Measurements from ENCODE around the gene ORC5.

DNA sequence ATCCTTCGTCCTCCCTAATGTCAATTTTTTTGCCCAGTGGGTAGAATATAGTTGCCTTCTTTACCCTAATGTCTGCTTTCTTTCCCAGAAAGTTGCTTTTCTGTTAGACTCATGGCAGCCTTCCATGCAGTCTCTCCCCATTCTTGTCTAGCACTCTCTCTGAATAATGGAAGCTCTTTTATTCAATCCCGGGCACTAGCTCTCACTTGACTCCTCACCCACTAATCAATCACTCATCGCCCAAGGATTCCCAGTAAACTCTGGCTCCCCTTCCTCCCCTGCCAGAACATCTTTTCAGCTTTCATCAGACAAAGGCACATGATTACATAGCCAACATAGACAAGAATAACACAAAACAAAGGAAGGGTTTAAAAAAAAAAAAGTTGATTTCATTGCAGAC is 118.2 kb downstream of the ORC5 start:
- TF ChIP-seq, protein P1, sequence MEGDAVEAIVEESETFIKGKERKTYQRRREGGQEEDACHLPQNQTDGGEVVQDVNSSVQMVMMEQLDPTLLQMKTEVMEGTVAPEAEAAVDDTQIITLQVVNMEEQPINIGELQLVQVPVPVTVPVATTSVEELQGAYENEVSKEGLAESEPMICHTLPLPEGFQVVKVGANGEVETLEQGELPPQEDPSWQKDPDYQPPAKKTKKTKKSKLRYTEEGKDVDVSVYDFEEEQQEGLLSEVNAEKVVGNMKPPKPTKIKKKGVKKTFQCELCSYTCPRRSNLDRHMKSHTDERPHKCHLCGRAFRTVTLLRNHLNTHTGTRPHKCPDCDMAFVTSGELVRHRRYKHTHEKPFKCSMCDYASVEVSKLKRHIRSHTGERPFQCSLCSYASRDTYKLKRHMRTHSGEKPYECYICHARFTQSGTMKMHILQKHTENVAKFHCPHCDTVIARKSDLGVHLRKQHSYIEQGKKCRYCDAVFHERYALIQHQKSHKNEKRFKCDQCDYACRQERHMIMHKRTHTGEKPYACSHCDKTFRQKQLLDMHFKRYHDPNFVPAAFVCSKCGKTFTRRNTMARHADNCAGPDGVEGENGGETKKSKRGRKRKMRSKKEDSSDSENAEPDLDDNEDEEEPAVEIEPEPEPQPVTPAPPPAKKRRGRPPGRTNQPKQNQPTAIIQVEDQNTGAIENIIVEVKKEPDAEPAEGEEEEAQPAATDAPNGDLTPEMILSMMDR (conservative IDR thresholded peaks at IDR 0.05; ENCODE audit: low read length), result no peak
- TF ChIP-seq EZH2phosphoT487 (IDR thresholded peaks at IDR 0.05; ENCODE audit: borderline replicate concordance, low read depth, low read length), result no peak

Measured in OCI-LY7 (cell line).